HG03103 (cell line): ENCODE measurements around the gene TBXA2R.

Experiments
- ATAC-seq: cut with Tn5 transposase; IDR thresholded peaks from one replicate; pipeline ENCODE4 v1.9.1; 2021; ENCODE audit warnings: low read depth; ENCODE audit not compliant: unreplicated experiment

TBXA2R gene

DNA sequence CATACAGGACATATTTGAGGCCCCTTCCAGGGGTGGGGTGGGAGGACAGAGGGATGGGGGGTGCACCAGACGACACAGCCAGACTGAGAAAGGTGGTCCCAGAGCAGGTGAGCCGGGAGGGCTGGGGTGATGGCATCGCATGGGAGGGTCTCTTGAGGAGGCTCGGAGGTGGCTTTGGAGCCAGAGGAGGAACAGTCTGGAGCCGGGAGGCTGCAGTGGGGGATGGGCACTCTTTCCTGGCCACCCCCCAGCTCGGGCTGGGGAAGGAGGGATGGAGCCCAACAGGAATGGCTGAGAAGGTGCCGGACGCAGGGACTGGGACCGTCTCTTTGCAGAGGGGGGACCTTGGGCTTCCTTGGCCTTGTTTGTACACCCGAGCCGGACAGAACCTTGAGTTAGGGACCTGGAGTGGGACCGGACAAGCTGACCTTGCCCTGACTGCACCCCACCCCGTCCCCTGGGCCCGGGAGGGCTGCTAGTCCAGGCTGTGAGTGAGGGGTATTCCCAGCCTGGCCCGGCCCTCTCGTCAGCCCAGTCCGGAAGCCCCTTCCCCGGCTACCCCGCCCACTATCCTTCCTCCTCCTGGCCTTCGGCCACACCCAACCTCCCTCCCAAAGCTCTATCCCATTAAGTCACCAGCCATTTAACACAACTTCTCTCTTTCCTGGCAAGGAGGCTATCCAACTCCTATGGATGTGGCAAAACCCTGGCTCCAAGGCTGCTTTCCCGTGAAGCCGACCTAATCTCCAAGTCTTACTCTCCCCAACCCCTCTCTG, 816 bp upstream of the TBXA2R start:
- ATAC-seq = no peak

DNA sequence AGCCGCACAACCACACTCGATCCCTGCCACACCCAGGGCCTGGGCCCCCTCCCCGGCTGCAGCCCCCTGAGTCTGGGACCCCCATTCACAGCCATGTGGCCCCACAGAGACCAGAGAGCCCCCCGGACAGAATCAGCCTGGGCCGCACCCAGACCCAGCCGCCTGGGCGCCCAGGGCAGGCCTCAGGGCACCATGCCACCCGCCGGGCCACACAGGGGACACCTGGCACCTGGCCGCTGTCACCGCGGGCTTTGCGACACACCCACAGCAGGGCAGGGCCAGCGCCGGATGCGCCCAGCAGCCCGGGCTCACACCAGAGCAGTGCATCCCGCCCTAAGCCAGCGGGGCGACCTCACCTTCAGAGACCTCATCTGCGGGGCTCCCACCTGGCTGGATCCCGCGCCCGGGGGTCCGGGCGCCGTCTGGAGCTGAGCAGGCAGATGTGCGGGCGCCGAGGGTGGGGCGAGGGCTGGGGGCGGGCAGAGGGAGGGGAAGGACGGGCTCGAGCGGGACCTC, 443 bp downstream of the TBXA2R start:
- no peak for ATAC-seq

DNA sequence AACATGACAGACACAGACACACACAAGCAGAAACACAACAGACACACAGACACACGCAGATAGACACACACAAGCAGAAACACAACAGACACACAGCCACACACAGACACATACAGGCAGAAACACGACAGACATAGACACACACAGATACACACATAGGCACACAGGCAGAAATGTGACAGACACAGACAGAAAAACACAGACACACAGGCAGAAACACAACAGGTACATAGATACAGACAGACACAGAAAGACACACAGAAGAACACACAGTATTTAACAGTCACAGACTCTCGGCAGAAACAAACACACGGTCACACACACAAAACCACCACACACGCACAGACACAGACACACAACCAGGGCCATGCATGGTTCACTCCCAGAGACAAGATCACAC, 905 bp downstream of the TBXA2R start:
- no peak for ATAC-seq

DNA sequence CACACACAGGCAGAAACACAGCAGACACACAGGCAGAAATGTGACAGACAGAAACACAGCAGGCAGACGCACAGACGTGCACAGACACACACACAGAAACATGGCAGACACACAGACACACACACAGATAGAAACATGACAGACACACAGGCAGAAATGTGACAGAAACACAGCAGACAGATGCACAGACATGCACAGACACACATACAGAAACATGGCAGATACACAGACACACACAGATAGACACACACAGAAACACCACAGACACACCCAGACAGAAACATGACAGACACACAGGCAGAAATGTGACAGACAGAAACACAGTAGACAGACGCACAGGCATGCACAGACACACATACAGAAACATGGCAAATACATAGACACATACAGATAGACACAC, 1.3 kb downstream of the TBXA2R start:
- ATAC-seq = no peak

DNA sequence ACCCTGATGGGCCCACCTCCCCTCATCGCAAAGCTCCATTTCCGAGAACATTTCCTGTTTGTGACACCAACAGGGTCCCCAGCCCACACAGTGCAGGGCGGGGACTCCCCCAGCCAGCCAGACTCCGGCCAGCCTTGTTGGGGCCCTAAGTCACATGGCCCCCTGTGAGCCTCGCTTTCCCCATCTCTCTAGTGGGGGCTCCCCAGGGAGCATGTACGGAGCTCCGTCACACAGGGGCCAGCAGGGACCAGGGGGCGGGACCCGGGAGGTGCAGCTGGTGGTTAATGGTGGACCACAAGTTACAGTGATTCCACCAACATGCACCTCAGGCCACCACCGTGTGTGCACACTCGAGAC, 1.7 kb downstream of the TBXA2R start:
- no peak for ATAC-seq

DNA sequence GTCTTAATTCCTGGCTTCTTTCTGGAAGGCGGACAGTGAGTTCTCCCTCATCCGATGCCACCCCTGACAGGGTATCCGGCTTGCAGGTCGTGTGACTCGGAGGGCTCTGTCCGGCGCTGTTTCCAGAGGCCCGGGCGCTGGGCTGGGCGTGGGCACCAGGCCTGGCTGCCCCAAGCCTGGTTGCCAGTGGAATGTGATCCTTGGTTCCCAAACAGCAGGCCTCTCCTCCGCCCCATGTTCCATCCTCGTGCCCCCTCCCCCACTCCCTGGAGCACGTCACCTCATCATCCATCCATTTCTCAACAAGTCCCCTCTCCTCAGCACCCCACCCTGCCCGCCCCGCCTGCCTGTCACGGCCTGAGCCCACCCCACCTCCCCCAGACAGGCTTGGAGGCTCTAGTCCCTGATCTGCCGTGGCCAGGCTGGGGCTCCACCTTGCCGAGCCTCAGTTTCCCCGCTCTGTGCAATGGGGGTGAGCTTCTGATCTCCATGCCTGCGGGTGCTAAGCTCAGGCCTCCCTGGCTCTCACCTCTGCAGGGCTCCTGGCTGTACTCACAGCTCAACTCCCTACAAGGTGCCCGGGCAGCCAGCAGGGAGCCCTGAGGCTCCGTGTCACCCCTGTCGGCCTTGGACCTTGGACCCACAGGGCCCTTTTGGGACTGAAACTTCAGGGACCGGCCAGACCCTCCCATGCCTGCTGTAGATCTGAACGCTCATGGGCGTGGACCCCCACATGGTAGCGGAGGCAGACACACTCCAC, 2.3 kb downstream of the TBXA2R start:
- no peak for ATAC-seq

DNA sequence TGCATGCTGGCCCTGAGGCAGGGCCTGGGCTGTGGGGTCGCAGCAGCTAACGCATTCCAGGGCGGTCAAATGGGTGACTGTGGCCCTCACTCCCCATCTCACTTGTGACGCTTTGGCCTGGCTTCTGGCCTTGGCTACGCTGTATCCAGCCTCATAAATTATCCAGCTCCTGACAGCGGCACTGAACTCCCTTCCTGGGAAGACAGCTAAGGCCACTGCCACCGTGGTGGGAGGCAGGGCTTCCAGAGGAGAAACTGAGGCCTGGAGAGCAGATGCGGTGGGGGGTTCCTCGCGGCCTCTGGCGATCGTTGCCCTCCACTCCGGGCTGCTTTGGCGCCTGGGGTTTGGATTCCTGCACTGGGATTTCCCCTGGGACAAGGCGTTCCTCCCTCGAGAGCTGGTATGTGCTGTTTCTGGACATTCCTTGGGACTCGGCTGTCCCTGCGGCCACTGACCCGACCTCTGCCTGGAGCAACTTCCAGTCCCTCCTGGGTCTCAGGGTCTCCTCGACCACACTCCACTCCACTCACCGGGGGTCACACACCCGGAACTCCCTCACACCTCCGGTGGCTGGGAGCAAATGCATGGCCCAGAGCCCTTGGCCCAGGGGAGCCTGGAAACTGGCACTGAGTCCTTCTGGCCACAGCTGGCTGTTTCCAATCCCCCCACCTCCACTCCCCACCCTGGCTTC, 3.4 kb downstream of the TBXA2R start:
- ATAC-seq = no peak

DNA sequence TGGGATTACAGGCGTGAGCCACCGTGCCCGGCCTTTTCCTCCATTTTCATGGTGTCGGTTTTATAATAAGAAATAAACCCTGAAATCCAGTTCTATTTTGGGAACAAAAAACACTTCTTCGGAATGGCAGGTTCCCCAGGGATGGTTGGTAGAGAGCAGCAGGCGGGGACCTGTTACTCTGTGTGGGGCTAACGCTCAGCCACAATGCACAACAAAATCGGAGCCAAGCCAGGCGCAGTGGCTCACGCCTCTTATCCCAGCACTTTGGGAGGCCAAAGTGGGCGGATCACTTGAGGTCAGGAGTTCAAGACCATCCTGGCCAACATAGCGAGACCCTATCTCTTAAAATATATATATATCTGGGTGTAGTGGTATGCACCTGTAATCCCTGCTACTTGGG, 5.7 kb downstream of the TBXA2R start:
- ATAC-seq = no peak

DNA sequence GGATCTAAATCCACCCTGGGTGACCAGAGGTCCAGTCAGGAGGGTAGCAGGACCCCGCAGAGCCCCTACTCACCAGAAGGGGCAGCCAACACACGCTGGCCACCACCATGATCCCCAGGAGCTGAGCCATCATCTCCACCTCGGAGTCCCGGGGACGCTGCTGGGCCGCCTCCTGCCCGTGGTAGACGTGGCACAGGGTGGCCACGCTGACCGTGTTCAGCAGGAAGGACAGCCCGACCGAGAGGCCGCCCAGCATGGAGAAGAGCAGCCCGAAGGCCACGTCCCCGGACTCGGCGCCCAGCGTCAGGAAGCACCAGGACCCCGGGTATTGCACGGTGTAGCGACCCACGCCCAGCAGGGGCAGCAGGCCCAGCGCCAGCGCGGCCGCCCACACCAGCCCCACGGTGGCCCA, 6.9 kb downstream of the TBXA2R start:
- no peak for ATAC-seq

DNA sequence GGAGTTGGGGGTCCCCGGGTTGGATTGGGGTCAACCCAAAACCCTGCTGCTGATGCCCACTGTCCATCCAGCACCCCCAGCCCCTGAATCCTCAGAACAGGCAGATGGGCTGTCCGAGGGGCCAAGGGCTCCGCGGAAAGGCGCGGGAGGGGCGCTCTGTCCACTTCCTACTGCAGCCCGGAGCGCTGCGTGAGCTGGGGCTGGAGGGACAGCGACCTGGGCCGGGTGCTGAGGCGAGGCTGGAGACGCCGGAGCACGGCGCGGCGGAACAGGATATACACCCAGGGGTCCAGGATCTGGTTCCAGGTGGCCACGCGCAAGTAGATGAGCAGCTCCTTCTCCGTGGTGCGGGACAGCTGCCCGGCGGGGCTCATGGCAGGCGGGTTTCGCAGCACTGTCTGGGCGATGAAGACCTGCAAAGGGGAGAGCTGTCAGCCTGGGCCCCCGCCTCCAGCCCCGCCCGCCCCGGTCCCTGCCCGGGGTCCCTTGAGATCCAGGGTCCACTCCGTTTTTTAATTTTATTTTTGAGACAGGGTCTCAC, 11.1 kb downstream of the TBXA2R start:
- ATAC-seq = no peak

DNA sequence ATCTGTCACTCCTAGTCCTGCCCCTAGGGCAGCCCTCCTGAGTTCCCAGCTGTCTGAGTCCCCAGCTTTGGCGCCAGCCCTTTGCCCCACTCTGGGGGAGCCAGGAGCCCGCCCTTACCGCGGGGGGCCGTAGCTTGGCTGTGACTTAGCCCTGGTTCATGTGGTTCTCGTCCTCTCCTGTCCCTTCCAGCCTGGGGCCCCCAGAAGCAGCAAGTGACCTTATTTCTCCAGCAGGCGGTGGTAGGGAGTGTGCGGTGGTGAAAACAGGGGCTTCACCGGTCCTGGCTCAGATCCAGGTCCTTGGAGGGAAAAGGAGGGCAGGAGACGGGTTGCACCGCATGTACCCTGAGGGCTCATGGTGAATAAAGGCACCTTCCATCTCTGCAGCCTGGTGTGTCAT, 13.5 kb downstream of the TBXA2R start:
- no peak for ATAC-seq

DNA sequence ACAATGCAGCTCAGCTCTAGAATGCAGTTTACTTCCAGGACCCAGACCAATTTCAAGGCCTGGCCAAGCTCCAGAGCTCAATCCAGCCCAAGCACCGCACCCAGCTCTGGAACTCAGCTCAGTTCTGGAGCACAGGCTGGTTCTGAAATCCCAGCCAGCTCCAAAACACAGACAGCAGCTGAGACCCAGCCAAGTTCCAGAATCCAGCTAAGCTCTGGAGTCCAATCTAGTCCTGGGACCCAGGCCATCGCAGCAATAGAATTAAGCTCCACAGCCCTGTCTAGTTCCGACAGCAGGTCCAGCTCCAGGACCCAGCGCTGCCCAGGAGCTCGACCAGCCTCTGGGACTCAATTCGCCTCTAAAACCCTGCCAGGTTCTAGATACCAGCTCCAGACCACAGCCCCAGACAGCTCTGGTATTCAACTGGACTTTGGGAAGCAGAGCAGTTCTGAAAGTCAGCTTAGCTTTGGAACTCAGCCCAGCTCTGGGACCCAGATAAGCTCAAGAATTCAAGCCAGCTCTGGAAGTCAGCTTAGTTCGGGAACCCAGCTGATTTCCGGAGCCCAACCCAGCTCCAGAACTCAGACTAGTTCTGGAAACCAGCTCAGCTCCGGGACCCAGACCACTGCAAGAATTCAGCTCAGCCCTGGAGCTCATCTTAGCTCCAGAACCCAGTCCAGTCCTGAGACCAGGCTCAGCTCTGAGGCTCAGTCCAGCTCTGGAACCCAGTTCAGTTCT, 14.6 kb downstream of the TBXA2R start:
- ATAC-seq = no peak

DNA sequence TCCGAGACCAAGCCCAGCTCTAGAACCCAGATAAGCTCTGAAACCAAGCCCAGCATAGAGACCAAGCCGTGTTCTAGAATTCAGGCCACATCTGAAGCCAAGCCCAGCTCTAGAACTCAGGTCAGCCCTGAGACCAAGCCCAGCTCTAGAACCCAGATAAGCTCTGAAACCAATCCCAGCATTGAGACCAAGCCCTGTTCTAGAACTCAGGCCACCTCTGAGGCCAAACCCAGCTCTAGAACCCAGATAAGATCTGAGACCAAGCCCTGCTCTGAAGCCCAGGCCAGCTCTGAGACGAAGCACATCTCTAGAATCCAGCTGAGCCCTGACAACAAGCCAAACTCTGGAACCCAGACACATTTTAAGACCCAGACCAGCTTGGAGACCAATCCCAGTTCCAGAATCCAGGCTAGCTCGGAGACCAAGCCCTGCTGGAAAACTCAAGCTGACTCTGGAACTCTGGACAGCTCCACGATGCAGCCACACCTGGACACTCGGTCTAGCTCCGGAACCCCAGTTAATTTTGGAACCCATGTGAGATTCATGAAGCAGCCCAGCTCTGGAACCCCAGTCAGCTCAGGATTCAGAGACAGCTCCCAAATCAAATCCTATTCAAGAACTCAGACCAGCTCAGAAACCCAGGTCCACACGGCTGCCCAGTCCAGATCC, 15.6 kb downstream of the TBXA2R start:
- ATAC-seq = no peak

DNA sequence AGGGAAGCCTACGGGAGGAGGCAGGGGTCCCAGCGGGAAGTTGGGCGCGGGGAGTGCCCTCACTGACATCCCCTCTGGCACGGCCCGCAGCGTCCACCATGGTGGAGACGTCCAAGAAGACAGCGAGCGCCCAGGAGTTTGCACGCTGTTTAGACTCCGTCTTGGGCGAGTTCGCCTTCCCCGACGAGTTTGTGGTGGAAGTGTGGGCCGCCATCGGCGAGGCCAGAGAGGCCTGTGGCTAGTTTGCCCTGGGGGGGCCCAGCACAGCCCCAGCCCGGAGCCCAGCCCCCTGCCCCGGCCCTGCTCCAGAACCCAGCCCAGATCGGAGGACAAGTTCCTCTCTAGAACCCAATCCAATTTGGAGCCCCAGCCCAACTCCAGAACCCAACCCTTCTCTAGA, 16.7 kb downstream of the TBXA2R start:
- ATAC-seq = no peak

DNA sequence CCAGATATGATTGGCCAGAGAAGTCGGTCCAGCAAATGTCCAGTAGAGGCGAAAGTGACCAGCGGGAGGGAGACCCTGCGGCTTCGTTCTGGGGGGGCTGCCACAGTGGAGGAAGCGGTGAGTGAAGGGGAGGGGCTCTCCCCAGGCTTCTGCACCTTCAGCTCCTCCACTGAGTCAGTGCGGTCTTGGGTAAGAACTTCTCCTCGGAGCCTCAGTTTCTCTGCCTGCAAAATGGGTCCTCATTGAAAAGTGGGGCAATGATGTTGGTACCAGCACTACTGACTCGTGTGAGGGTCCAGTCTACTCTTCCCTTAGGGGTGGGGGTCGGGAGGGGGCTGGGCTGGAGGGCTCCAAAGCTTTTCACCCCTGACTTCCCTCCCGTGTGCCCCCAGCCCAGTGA, 17.2 kb downstream of the TBXA2R start:
- ATAC-seq = no peak

DNA sequence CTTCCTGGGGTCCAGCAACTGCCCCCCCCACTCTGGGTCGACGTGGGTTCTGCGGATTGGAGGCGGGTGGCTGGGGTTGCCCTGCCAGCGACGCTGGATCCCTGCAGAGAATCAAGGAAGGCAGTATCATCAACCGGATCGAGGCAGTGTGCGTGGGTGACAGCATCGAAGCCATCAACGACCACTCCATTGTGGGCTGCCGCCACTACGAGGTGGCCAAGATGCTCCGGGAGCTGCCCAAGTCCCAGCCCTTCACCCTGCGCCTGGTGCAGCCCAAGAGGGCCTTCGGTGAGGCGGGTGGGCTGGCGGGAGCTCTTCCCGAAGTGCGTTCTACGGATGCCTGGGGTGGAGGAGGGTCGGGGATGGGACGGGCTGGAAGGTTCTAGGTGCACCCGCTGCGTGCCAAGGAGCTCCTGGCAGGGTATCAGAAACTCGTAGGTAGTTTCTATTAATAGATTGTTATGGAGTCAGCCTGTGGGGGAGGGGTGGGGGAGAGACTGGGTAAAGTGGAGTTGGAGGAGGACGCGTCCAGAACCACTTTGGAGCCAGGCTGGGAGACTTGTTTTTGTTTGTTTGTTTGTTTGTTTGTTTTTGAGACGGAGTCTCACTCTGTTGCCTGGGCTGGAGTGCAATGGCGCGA, 19.8 kb downstream of the TBXA2R start:
- ATAC-seq = no peak

DNA sequence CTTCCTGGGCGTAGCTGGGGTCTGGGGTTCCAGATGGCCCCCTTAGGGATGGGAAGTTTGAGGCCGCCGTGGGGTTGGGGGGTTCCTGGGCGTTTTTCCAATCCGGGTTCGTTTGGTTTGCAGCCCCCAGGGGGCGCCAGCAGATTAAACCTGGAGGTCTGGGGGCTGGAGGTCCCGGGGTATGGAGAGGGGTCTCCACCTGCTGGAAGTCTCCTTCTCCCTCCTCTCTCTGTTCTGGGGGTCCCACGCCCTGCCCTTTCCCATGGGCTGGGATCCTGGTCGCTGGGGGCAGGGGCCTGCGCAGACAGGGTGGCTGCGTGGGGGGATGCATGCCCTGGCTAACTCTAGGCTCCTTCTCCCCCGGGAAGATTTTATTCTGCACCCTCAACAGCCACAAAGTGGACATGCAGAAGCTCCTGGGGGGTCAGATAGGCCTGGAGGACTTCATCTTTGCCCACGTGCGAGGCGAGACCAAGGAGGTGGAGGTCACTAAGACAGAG, 20.5 kb downstream of the TBXA2R start:
- ATAC-seq = no peak

DNA sequence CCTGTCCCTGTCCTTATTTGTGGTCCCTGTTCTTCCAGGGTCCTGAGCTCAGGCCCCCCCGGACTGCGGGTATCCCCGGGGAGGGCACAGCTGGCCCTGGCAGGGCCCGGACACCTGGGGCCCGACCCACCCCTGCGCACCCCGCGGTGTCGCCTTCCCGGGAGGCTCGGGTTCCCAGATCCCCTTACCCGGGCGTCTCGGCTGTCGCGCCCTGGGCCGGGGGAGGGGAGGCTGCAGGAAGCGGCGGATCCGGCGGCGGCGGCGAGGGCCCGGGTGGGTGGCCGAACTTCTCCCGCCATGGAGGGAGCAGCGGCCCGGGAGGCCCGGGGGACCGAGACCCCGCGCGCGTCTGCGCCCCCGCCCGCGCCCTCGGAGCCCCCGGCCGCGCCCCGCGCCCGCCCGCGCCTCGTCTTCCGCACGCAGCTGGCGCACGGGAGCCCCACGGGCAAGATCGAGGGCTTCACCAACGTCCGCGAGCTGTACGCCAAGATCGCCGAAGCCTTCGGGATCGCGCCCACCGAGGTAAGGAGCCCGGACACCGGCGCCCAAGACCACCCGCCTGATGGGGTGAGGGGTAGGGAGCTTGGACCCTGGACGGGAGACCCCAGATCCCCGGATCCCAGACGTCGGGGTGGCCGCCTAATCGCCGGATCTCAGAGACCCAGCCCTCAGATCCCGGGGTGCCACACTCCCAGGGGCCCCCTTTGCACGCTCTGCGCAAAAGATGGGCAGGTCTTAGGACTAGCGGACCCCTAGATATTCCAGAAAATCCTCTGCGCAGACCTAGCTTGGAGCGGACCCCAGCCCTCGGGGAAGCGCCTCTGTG, 21.2 kb downstream of the TBXA2R start, which contains the start of gene GIPC3:
GIPC3 (plus strand) TSS at position 178 of the 826 bp plus-strand sequence; CDS start at position 298, 120 bp downstream.
- ATAC-seq = no peak
